GM18499 (cell line): ENCODE data around the gene CTSZ.

Experiments
- ATAC-seq: cut with Tn5 transposase; IDR thresholded peaks from one replicate; pipeline ENCODE4 v1.9.1; 2021; ENCODE audit warnings: moderate number of reproducible peaks; ENCODE audit not compliant: insufficient read depth, unreplicated experiment

Gene CTSZ

DNA sequence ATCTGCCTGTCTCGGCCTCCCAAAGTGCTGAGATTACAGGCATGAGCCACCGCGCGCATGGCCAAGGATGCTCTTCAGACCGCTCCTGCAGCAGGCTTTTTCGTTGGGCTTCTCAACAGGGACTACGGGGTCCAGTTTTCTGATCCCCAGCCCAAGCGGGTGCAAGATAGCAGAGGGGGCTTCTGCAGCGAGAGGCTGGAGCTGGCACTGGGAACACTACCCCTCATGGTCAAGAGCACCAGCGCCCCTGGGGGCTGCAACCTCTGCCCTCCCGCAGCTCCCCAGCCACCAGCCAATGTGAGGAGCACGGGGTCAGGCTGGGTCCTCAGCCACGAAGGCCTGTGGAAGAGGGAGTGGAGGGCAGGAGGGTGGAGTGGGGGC, 6.0 kb downstream of the CTSZ start:
- ATAC-seq = no peak

DNA sequence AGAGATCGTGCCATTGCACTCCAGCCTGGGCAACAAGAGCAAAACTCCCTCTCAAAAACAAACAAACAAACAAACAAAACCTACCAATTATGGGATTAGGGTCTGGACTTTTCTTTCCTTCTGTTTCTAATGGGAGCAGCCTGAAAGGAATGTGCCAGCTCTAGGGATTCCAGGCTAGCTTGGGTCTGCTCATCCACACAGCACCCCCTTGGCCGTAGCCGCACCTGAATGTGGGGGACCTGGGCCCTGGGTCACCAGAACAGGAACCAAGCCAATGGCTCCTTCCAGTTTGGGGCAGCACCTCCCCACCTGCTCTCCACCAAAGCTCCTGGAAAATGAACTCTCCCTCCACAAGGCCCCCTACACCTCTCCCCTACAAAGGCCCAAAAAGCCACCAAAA, 6.7 kb downstream of the CTSZ start:
- no peak for ATAC-seq

DNA sequence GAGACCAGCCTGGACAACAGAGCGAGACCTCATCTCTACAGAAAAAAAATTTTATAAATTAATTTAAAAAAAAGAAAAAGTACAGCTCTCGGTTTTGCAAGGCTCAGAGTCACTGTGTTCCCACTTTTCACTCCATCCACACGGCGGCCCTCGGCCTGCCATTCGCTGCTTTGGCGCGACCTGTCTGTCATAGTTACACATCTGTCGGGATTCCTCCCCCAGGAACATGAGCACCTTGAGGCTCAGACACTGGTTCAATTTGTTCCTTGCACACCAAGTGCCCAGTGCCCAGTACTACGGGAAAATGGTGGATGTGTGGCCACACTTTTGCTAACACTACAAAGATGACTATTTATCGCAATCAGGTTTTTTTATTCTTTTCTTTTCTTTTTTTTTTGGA, 8.4 kb downstream of the CTSZ start:
- no peak for ATAC-seq

DNA sequence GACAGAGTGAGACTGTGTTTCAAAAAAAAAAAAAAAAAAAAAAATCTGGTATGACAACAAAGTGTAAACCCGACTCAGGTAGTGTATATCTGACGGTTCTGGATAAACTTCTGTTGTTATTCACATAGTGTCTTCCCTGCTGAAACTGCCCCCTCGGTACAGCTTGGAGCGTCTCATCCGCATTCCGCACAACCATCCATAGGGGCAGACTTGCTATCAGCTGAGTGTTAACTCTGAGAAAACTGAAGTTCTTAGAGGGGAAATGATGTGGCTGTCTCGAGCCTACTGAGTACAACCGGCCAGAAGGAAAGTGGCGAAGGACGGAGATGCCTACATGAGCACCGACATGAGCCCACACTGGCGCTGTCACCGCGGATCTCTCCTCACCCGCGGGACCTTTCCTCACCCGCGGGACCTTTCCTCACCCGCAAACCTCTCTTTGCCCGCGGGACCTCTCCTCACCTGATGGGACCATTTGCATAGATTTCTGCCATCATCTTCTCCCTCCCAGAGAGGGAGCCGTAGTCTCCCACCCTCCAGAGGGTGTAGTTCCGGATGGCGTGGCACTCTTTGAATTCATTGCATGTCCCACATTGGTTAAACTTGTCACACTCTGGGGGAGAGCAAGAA, 9.8 kb downstream of the CTSZ start:
- ATAC-seq = no peak

DNA sequence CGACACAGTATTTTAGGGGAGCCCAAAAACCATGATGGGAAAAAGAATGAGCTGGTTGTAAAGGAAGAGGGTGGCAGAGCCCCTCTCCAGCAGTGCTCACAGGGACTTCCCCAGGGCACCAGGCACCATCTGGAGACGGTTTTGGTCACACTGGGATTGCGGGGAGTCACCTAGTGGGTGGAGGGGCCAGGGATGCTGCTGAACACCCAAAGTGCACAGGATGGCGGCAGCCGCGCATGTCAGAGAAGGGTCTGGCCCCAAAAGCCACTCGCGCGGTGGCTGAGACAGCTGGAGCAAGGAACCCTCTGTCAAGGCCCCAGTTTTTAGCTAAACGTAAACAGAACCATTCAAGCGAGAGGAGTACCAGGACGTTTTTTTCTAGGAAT, 10.8 kb downstream of the CTSZ start:
- no peak for ATAC-seq

DNA sequence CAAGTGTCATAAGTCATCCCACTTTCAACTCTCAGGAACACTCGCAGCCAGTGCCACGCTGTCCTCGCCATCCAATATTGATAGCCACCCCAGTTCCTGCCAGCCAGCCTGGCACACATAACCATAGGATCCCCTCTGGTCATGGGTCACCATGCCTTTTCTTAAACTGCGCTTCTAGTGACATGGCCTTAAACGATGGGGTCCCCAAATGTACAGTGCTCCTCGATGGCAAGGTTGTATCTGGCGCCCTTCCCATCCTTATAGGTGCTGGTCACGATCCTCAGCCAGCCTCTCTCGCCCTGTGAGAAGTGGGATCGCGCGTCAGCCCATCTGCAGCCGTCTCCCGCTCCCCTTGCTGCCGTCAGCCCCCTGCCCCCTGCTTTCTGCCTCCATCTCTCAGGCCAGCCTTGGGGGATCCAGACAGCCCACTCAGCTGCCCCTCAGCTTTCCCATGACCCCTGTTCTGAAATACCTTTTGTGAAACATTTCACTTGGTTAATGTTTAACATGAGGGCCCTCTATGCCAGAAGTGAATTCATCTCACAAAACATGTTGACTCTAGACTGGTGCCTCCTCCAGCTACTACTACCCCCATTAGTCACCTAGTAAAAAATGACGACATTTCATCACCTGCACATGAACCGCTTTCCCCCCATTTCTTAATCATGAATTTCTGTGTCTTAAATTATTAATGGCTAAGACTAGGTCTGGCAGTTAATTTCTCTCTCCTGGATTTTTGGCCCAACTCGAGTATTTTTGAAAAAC, 11.4 kb downstream of the CTSZ start:
- no peak for ATAC-seq

DNA sequence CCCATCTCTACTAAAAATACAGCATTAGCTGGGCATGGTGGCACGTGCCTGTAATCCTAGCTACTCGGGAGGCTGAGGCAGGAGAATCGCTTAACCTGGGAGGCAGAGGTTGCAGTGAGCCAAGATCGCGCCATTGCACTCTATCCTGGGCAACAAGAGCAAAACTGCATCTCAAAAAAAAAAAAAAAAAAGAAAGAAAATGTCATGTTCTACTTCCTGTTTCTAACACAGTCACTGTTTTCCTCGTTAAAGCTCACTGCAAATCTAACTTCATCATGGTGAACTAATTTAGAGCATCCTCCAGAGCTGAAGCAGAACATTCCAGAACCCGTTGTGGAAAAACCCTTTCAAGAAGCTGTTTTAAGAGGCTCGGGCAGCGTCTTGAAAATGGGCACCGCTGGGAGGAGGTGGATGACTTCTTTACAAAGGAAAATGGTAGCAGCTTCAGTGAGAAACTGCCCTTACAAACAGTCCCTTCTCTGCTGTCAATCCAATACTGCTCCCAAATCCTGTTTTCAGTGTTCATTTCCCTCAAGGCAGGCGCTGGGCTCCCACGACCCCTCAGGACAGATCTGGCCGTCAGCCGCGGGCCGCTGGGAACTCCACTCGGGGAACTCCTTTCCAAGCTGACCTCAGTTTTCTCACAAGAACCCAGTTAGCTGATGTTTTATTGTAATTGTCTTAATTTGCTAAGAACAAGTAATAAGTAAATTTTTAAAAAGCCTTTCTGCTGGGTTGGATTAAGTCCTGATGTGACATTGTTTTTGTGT, 12.5 kb downstream of the CTSZ start:
- no peak for ATAC-seq

DNA sequence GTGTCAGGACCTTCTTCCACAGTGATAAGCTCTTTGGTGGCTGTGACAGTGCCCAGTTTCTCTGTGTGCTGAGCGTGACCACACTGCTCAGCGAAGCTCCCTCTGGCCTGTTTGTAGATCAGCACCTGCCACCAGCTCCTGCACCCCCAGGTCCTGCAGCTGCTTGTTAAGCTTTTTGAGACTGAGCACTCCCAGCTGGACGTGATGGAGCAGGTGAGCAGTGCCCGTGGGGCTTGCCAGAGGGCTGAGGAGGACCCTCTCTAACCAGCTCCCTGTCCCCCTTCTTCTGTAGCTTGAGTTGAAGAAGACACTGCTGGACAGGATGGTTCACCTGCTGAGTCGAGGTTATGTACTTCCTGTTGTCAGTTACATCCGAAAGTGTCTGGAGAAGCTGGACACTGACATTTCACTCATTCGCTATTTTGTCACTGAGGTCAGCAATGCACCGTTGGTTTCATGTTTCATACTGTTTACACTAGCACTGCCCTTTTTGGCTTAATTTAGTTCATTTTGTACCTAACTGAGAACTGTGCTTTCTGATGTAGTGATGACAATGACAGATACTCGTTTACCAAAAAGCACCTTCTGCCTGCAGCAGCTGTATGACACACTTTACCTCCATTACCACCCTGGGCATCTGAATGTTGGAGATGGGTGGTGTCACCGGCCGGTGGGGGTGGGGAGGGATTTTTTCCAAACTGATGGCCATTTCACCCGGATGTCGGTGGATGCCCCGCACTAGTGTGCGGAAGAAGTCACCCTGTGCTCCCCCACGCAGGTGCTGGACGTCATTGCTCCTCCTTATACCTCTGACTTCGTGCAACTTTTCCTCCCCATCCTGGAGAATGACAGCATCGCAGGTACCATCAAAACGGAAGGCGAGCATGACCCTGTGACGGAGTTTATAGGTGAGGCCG, 13.5 kb downstream of the CTSZ start:
- ATAC-seq = no peak

DNA sequence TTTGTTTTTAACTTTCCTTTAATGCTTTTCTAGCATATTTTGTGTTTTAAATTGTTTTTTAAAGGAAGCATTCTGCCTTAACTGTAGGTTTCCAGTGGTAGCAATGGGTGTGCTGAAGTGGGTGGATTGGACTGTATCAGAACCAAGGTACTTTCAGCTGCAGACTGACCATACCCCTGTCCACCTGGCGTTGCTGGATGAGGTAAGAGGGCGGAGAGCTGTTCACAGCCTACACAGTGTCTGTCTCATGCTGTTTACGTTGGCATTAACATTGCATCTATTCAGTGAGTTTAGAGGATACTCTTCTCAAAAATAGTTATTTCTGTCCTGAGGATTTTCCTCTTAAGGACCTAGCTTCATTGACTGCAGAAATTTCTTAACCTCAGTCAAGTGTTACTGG, 14.1 kb downstream of the CTSZ start:
- ATAC-seq = no peak

DNA sequence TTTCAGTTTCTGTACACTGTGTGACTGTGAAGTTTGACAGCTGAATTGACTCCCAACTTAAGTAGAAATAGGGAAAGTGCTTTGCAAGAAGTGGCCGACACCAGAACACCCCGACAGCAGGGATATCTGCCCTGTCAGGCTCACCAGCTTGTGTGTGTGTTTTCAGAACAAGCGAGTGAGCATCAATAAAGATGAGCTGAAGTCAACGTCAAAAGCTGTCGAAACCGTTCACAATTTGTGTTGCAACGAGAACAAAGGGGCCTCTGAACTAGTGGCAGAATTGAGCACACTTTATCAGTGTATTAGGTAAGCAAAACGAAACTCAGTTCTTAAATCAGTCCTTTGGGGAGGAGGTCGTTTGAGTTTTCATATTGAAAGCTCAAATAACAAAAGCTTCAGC, 15.3 kb downstream of the CTSZ start:
- no peak for ATAC-seq

DNA sequence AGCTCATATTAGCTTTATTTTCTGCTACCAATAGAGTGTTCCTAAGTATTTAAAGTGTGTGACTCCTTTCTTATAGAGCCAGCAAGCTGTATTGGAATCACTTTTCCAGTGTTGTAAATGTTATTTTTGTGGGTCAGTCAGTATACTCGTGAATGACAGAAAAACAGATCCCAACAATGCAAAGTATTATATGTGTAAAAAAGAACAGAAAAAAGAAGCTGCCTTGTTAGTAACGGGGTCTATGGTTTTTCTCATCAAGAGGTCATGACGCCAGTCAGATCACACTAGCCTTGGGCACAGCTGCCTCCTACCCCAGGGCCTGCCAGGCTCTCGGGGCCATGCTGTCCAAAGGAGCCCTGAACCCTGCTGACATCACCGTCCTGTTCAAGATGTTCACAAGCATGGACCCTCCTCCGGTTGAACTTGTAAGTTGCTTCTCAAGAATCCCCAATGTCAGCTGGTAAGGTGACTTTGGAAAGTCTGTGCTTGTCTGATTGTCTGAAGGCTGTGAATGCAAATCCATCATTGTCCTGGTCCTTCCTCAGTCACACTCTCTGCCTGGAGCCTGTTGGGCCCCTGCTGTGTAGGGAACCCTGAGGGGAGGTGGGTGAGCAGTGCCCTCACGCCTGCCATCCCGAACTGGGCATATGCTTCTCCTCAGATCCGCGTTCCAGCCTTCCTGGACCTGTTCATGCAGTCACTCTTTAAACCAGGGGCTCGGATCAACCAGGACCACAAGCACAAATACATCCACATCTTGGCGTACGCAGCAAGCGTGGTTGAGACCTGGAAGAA, 16.2 kb downstream of the CTSZ start:
- no peak for ATAC-seq

DNA sequence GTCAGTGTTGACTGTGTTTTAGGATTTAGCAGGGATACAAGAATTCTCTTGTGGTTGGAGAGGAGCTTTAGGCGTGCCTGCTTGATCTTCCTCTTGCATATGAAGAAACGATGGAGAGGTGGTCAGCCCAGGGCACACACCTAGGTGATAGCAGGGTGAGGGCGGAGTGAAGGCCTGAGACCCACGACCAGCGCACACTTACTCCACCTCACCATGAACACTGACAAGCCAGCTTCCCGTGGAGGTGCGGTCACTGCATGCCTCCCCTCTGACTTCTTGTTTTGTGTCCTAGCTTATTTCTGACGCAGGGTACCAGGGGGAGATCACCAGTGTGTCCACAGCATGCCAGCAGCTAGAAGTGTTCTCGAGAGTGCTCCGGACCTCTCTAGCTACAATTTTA, 17.9 kb downstream of the CTSZ start:
- ATAC-seq = no peak

DNA sequence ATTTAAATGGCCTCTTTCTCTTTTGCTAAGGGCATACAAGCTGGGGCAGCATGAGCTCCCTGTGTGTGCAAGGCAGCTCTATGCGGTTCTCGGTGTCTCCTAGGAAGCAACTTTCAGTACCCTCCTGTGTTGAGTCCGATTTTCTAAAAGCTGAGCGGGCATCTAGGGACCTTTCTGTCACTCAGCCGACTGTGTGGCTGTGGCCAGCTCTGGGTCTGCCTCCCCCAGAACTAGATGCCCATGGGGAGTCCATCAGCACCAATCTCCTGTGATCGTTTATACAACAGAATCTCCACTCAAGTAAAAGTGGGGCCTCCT, 18.5 kb downstream of the CTSZ start:
- ATAC-seq = no peak

DNA sequence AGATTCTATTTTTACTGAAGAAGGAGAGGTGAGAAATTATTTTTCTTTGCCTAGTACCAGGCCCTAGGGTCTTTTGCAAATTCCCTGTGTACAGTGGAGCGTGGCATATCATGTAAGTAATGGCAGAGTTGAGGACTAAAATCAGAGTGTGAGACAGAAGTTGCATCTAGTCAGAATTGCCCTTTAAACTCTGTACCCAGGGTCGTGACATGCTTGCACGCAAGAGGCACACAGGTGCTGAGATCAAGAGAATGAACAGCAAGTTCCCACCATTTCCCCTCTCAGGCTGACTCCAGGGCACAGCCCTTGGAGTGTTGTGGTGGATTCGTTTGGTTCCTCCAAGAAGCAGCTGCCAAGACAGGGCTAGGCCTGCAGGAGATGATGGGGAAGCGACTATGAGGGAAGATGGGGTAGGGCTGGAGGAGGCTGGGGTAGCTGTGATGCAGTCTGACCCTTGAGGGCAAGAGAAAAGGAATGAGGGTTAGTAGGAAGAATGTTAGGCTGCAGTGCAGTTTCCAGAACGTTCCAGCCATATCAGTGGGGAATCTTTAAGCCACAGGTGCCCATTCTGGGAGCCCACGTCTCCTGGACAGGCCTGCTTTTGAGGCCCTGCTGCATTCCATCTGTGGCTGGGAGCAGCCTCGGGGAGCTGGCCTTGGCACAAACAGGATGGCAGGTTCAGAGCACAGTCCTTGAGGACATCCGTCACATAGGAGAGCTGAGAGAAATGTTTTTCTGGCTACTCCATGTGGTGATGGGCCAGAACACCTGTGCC, 19.1 kb downstream of the CTSZ start:
- ATAC-seq = no peak

DNA sequence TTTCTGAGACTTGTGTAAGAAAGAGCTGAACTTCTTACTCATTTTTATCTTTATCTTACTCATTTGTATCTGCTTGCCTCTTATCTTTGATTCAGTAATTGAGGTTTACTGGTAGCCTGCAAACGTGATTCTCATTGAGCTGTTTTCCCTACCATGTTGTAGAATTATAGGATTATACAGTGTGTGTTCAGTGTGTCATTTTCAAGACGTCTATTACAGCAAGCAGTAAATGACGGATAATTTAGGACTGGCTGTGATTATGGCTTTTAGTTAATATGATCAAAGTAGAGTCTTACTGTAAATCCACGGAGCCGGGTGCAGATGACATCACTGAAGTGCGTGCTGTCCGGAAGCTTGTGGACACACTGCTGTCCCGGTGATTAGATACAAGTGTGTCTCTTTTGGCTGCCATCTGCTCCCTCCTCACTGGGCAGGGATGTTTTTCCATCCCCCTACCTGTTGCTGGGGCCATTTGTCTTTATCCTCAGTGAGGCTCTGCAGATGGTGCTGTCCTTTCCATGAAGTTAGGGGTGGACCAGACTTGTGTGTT, 20.0 kb downstream of the CTSZ start:
- ATAC-seq = no peak

DNA sequence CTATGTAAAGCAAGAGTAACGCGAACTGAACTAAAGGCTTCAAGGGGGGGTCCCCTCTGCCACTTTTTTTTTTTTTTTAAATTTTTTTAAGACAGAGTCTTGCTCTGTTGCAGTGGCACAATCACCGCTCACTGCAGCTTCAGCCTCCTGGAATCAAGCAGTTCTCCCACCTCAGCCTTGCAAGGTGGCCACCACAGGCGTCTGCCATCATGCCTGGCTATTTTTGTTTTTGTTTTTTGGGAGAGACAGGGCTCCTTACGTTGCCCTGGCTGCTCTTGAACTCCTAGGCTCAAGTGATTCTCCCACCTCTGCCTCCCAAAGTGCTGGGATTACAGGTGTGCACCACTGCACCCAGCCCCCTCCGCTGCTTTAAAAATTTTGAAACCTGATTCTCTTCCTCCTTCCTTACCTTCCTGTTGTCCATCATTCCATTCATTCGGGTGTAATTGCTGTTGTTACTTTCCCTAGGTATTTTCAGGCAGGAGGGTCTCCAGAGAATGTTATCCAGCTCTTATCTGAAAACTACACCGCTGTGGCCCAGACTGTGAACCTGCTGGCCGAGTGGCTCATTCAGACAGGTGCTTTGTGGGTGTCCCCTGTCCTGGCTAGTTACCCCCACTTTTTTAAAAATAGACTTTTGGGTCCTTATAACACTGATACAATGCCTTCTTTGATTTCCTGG, 20.6 kb downstream of the CTSZ start:
- ATAC-seq = no peak

DNA sequence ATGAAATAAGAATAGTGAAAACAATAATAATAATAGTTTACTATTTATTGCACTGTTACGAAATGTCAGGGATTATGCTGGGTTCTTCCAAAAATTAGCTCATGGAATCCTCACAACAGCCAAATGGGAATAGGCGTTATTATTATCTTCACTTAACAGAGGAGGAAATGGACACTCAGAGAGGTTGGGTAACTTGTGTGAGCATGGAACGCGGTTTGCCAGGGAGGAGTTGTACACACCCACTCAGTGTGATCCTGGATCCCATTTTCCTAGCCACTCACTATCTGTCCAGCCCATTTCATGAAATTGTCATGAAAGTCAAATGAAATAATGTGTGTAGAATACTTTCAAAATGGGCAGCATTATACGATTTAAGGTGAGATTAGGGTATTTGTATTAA, 21.4 kb downstream of the CTSZ start:
- no peak for ATAC-seq

DNA sequence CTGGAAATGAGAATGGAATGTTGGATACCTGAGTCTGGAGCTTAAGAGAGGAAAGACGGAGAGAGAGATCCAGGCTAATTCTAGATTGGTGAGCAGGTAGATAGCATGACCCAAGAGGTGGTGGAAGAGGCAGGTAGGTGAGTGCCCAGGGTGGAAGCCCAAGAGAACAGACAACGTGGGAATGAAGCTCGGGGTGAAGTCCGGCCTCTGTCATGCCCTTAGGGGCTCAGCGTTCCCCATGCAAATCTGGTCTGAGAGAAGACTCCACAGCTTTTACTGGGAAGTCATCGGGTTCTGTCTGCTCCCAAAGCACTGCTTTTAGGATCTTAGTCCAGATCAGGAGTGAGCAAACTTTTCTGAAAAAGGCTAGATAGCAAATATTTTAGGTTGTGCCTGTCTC, 22.4 kb downstream of the CTSZ start:
- ATAC-seq = no peak
